ENCODE measurements around the gene FBXW9.
"Not testable (repeated sequence)": the region's sequence is repeated elsewhere in the genome, so short reads cannot be mapped to it uniquely, and the experiment has no call there.

Gene FBXW9

DNA sequence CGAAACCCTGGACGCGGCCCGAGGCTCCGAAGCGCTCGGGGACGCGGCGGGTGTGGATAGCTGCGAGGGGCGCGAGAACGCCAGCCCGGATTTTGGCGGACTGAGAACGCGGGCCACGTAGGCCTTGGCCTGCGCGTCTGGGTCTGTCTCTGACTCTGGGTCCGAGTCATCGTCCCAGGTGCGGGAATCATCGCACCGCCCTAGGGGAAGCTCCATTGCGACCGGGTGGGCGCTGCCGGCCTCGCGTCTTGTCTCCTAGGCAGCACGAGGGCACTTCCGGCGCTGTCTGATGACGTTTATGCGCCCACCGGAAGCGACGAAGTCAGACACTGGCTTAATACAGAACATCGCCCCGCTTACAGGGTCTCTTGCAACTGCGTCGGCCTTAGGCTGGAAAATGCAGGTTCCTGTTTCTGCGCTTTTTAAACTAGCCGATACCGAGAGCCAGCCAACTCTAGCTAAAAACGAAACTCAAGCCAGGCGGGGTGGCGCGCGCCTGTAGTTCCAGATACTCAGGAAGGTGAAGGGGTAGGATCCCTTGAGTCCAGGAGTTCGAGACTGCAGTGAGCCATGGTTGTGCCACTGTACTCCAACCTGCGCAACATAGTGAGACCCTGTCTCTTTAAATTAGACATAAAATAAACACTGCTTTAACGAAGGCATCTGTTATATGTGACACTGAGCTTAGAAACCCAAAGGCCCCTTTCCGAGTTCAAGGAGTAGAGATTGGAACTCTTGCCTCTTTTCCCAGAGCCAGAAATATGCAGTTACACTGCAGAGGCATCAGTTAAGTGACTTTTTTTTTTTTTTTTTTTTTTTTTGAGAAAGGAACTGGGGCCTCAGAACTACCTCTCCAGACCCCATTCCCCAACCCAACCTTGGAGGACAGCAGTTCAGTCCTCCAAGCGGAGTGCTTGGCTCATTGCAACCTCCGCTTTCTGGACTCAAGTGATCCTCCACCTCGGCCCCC lies at the start of gene FBXW9:
FBXW9 (minus strand) TSS at position 266 of the 970 bp plus-strand sequence; CDS start at position 216, 50 bp downstream.
- peak; percentile 99 for DNase-seq

DNA sequence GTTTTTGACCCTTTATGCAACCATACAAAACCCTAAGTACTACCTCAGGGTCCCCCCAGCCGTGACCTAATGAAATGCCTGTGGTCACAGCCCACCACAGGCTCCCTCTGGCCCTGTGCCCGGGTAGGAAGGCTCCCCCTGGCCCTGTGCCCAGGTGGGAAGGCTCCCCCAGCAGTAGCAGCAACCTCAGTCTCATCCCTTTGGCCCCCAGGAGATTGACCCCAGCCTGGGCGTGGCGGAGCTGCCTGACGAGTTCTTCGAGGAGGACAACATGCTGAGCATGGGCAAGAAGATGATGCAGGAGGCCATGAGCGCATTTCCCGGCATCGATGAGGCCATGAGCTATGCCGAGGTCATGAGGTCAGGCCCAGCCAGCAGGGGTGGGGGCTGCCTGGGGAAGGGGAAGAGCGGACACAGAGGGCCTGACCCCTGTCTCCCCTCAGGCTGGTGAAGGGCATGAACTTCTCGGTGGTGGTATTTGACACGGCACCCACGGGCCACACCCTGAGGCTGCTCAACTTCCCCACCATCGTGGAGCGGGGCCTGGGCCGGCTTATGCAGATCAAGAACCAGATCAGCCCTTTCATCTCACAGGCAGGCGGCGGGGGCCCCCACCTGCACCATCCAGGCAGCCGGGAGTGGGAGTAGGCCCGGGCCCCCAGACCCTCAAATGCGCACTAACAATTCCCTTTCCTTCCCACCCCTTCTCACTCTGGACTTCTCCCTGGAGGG lies 48.9 kb upstream of the FBXW9 start:
- no peak for DNase-seq

DNA sequence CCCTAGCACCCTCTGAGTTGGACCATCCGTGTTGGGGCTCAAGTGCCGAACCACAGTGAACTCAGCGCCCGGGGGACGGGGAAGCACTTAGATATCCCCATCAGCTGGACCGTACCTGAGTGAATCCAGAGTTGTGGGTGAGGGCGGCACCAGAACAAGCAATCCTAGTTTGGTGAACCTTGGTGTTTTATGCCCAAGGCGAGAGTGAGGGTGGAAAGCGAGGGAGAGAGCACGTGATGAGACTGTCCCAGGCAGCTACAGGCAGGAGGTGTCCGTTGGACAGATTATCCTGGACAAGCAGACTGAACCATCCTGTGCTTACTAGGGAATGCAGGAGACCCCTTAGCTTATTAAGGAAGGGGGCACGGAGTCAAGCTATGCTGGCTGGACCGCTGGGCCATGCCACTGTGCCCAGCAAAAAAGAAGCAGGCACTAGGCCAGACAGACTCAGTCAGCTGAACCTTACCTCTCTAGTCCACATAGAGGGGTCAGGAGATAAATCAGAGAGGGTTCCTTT lies 41.5 kb upstream of the FBXW9 start:
- DNase-seq: no peak

DNA sequence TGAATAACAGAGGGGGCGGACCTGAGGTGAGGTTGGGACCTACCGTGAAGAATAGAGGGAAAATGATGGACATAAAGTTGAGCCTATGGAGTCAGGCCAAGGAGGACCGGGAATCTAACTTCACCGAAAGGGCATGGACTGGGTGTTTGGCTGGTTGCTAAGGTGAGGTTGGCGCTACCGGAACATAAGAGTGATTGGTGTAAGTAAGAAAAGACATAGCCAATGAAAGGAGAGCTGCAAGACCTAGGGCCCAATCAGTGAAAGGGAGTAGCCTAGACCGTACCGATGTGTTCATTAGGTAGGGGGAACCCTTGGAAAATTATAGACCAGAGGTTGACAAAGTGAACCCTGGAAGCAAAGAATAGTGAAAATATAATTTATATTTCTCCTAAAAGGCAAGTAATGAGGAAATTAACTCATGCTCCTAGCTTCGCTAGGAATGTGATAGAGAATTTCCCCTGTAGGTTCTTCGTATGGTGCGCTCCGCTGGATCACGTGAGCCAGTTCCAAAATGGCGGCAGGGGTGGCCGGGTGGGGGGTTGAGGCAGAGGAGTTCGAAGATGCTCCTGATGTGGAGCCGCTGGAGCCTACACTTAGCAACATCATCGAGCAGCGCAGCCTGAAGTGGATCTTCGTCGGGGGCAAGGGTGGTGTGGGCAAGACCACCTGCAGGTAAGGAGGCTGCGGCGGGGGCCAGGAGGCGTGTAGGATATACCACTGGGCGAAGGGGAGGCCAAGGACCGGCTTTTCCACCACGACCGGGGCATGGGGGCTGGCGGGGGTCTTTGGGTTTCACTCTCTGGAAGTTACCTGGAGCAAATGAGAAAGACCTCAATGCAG lies 40.8 kb upstream of the FBXW9 start, which contains the start of gene GET3:
GET3 (plus strand) TSS at position 503 of the 840 bp plus-strand sequence; CDS start at position 512, 9 bp downstream.
- DNase-seq: peak; percentile 67

DNA sequence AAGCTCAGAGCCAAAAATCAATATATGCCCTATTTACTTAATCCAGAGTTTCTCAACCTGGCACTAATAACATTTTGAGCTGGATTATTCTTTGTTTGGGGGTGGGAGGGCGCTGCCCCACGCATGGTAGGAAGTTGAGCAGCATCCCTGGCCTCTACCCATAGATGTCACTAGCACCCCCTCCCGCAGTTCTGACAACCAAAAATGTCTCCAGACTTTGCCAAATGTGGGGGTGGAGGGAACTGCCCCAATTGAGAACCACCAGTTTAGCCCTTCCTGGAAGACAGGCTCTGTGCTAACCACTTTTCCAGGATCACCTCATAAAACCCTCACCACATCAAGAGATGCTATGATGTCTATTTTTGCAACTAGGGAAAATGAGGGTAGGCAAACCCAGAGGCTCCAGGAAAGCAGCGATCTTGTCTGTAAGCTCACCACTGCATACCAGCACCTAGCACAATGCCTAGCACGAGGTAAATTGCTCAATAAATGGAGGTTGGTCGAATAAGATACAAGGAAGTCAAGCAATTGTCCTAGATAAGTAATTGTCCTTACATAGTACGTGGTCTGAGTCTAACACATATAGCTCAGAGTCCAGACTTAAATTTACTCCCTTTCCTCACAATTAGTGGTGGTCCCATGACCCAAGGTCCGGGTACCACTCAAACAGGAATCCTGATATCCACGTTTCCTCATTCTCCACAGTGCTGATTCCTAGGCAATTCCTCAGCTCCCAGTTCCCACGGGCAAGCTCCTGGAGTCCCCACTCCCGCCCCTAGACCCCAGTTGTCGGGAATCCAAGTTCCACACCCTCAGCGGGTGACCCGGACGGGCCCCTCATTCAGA lies 37.2 kb upstream of the FBXW9 start:
- peak; percentile 31 for DNase-seq

DNA sequence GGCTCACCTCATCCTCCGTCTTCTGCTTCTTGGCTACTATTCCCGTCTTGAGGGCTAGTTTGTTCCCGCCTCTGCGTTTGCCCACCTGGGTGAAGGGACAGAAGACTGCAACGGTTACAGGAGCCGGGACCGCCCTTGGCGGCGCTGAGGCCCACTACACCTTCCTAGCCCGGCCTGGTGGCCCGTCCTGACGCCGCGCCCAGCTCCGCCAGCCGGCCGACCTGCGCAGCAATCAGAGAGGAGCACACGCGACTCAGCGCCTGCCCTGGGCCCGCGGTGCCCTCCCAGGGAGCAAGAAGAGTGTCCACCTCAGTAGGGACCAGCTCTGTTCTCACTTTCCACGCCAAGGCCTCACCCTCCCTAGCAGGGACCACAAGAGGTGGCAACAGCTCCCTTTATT lies 34.9 kb upstream of the FBXW9 start:
- DNase-seq: no peak

DNA sequence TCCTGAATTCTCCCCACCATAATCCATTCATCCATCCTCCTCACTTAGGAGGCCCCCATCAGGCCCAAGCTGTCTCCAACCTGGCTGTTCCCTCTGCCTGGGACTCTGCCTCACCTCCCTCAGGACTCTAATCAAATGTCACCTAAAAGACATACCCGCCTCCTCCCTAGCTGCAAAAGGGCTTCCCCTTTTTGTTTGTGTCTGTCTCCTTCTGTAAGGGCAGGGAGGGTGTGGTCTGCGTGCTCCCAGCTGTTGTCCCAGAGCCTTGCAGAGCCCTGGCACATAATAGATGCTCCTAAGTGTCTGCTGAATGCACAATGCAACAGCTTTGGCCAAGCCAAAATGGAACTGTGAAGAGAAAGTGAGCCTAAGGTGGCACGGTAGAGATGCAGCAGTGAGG lies 33.6 kb upstream of the FBXW9 start:
- no peak for DNase-seq

DNA sequence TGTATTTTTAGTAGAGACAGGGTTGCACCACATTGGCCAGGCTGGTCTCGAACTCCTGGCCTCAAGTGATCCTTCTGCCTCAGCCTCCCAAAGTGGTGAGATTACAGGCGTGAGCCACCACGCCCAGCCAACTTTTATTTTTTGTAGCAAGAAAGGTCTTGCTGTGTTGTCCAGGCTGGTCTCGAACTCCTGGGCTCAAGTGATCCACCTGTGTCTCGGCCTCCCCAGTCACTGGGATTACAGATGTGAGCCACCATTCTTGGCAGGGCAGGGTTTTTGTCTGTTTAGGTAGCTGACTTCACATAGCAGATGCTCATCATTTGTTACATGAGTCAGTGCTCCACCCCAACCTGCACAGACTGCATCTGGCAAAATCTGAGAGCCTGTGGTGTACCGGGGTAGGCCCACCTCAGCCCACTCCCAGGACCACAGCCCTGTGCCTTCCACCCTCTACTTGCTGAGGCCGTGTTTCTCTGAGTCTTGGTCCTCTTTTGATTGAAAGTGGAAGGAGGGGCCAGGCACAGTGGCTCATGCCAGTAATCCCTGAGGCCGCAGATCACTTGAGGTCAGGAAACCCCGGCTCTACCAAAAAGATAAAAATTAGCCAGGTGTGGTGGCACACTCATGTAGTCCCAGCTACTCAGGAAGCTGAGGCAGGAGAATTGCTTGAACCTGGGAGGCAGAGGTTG lies 31.5 kb upstream of the FBXW9 start:
- DNase-seq: no peak

DNA sequence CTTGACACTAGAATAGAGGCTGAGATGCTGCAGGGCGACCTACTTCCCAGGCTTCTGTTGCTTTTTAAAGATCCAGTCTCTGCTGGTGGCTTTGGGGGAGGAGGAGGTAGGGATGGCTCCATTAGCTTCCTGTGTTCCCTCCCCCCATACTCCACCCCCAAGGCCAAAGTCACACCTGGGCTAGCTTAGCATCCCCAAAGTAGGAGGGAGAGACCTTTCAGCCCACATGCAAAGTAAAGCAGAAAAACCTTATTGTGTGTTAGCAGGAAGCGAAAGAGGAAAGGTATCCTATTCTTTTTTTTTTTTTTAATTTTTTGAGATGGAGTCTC lies 30.5 kb upstream of the FBXW9 start:
- no peak for DNase-seq

DNA sequence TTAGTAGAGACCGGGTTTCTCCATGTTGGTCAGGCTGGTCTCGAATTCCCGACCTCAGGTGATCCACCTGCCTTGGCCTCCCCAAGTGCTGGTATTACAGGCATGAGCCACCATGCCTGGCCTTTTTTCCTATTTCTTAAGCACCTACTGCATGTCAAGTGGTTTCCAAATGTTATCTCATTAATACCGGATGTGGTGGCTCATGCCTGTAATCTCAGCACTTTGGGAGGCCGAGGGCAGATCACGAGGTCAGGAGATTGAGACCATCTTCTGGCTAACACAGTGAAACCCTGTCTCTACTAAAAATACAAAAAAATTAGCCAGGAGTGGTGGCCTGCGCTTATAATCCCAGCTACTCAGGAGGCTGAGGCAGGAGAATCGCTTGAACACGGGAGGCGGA lies 29.2 kb upstream of the FBXW9 start:
- DNase-seq: not testable (repeated sequence)

DNA sequence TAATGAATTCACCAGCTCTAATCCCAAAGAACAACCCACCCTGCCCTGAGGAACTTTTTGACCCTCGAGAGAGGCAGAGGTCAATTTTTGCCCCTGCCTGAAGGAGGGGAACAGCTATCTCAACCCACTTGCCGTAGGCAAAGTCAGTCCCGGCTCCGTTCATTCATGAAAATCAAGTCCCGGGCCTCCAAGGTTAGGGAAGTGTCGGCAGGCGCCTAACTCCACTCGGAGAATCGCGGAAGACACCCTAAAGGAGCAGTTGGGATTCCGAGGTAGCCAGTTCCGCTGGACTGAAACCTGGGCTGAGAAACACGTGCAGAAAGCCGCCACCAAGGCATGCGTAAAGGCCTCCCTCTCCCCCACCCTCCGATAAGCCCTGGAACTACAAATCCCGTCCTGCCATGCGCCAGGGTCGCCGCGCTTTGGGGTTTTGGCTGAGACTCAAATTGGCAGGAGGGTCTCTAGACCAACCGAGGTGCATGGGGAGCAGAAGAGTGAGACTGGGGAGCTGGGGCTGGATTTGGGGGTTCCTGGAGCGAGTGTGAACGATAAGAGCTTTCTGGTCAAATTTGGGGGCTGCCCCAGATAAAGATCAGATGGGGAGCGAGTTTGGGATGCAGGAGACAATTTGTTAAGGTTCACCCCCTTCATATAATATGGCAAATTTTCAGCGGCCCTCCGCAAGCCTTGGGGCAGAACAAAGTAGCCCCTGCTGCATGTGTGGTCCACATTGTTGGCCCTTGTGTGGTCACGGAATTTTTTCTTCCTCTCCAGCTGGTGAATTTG lies 27.4 kb upstream of the FBXW9 start, which contains the start of gene TNPO2:
TNPO2 (minus strand) TSS at position 292 of the 786 bp plus-strand sequence. CDS start 2,955 bp downstream, outside the sequence.
- DNase-seq: peak; percentile 64

DNA sequence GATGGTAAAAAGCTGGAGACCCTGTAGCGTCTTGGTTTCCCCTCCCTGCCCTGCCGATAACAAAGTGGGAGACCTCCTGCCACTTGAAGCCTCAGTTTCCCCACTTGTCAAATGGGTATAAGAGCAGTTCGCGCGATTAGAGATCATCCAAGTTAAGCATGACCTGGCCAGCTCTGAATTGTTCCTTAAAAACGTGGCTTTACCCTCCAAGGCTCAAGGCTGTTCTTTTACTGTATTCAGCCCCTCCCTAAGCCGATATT lies 26.9 kb upstream of the FBXW9 start:
- no peak for DNase-seq

DNA sequence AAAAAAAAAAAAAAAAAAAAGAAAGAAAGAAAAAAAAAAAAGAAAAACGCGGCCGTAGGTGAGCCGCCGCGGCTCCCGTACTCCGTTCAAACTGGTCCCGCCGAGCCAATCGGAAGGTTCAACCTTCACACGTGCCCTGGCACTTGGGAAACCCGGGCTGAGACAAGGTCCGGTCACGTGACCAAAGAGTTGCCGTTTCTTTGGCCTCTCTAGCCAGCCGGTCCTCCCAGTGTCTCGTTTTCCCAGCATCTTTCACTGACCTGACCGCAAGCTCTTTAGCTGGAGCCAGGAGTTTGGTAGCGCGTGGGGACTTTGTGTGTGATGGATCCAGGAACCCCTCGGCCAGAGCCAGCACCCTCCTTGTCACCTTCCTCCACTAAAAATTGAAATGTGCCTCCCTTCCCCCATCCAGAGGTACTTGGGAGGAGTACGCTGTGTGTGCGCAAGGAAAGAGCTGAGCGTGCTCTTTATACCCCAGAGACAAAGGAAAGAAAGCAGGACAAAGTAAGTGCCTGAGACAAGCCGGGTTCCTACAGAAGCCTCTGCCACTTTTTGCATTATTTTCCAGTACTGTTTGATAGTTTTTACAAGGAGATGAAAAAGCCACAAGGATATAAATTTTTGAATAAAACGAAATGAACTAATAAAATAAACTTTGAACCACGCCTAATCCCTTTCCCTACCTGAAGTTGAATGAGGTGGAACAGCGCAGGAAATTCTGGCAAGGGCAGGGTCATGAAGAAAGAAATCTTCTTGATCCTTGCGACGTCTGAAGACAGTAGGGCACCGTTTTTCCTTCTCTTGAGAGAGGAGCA lies 26.3 kb upstream of the FBXW9 start:
- peak; percentile 87 for DNase-seq

DNA sequence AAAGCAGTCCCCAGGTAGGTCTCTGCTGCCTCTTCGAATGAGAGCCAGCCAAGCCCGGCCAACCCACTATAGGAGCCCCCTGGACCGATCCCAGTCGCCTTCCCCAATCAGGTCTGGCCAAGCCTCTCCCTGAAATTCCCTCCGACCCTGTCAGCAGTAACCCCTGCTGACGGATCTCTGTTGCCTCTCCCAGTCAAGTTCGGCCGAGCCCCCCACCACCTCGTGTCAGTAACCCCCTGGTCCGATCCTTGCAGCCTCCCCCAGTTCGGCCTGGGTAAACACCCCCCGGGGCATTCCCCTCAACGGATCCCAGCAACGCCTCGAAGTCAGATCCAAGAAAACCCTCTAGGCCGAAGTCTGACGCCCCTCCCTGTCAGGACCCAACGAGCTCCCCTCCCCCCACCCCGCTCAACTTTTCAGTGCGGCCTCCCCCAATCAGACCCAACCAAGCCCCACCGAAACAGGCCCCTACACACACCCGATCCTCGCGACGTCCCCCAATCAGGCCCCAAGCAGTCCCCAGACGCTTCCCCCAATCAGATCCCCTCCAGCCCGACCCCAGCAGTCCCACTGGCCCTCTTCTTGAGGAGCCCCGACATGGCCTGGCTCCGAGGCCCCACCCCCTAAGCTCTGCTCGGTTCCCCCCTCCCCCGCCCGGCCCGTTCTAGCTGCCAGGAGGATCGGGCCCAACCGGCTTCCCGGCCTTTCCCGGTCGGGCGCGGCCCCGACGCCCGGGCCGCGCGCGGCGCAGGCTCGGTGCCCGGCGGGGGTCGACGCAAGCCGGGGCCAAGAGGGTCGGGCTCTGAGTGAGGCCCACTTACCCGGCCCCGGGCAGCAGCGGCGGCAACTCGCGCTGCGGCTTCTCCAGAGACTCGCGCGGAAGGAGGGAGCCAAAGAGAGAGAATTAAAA lies 25.5 kb upstream of the FBXW9 start:
- DNase-seq: no peak

DNA sequence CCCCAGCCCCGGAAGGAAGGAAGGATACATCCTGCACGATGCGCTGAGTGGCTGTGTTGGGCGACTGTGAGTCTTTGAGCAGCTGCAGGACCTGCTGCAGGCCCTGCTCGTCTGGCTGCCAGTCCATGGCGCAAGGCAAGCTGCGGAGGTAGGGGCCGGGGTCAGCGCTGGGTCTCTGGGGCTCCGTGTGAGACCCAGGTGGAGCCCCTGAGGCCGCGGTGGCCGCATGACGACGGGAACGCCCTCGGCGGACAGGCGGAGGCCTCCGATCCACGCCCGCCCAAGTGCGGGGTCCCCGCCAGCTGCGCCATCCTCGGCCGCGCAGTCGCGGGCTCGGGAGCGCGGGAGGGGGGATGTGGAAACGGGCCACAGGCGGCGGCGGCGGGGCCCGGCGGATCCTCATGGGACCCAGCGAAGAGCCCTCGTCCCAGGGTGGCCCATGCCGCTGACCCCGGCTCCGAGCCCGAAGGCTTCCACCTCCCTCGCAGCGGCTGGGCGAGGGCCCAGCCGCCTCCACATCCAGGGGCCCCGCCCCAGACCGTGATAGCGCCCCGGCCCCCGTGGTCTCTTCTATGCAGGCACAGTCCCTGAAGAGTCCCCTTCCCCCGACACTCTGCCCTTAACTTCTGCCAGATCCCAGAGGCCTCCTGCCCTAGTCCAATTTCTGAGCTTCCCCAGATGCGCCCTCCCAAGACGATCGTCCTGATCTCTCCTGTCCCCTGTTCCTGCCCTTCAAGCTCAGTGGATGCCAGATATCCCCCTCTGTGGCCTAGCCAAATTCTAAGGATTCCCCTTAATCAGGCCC lies 24.6 kb upstream of the FBXW9 start:
- DNase-seq: no peak

DNA sequence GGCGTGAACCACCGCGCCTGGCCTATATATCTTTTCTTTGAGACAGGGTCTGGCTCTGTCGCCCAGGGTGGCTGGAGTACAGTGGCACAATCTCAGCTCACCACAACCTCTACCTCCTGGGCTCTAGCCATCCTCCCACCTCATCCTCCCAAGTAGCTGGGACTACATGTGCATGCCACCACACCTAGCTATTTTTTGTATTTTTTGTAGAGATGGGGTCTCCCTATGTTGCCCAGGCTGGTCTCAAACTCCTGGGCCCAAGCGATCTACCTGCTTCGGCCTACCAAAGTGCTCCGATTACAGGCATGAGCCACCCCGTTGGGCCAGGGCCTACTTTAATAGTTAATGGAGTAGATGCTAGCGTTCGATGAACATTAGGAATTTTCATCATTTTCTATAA lies 23.9 kb upstream of the FBXW9 start:
- no peak for DNase-seq

DNA sequence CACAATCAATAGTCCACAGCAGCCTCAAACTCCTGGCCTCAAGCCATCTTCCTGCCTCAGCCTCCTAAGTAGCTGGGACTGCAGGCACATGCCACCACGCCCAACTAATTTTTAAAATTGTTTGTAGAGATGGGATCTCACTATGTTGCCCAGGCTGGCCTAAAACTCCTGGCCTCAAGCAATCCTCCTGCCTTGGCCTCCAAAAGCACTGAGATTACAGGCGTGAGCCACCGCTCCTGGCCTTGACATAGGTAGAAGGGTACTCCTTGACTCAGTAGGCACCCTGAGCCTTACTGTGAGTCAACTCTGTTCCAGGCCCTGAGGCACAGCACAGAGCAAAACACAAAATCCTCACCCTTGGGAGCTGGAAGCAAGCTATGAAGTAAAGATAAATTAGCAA lies 19.5 kb upstream of the FBXW9 start:
- no peak for DNase-seq

DNA sequence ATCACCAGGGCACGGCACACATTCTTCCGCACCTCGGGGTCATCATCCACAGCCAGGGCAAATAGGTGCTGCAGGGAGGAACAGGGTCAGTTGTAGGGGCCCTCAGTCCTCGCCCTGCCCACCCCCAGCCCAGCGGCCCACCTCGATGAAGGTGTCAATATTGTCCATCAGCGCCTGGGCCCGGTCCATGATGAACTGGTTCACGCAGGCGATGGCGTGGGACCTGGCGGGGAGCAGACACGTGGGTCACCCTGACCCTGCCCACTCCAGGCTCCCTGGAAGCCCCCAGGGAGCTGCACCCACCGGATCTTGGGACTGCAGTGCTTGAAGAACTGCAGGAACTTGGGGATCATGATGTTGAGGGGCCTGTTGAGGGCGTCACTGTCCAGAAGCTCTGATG lies 18.7 kb upstream of the FBXW9 start:
- DNase-seq: no peak
